Aortic smooth muscle cell (primary cell): Measurements from ENCODE around the gene RNASE7. TPM values are rescaled to one million over a fixed set of nuclear protein-coding genes. Genes with fewer than 3 reads are reported as not detected.

Experiments
- total RNA-seq: library from RNA; depleted of rRNA; stranded (reverse); fragments of >200 nt; gene quantifications from 2 replicates; pipeline ENCODE4 v1.2.3, GENCODE V29; 2014

Gene RNASE7, protein sequence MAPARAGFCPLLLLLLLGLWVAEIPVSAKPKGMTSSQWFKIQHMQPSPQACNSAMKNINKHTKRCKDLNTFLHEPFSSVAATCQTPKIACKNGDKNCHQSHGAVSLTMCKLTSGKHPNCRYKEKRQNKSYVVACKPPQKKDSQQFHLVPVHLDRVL
- total RNA-seq: not detected in 2 replicates

DNA sequence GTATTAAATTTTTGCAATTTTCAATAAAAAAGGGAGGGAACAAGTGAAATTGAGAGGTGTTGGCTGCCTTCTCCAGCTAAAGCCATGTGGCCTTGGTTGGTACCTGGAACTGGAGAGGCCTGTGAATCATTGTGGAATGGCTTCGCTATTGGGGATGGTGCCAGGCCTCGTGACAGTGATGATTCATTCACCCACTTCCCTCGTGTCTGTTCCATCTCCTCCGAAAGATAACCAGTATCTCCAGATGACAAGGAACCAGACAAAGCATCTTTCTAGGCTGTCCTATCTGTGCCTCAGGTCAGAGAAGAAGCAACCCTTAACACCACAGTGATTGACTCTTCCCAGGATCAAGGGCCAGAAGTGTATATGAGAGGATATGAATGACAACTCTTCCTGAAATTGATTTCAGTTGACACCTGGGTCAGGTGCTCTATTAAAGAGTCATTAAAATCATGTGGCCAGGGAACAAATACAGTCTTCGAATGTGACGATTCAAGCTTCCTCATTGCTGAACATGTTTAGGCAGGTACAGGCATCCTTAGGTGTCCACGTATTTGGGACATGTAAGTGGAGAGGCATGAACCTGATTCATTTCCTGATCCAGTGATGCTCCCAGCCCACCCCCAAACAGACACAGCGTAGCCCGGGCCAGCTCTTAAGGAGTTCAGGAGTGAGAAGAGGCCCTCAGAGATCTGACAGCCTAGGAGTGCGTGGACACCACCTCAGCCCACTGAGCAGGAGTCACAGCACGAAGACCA lies at the start of gene RNASE7:
TSS of gene RNASE7 (plus strand) at position 687 of the 758 bp plus-strand sequence. CDS start 631 bp downstream, outside the sequence.

DNA sequence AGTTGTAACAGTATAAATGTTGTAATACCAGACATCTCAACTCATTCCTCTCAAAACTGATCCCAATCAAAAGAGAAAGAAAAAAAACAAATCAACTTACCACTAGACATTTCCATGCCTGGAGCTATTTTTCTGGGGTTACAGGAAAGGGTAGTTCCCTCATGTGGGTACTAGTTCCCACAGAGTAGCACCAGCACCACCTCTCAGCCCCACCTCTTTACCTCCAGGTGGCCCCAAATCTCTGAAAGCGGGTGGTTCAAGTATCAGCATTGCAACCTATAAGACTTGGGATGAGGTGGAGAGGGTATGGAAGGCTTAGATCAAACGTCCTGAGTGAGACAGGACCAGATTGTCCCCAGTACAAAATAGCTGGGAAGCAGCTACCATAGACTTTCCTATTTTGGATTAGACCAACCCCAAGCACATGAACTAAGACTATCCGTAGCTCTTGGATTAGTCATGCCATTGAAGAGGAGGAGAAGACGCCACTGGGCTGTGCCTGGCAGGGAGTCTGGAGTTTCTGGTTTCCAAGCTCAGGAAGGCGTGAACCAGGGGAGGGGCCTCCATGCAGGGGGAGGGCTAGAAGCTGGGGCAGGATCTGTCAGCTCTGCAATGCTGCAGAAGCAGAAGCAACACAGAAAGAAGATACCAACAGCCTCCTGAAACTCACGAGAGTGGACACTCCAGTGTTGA lies 43.3 kb upstream of the RNASE7 start, which contains the start of gene SLC39A2:
TSS of gene SLC39A2 (plus strand) at position 620 of the 693 bp plus-strand sequence. CDS start 154 bp downstream, outside the sequence.

DNA sequence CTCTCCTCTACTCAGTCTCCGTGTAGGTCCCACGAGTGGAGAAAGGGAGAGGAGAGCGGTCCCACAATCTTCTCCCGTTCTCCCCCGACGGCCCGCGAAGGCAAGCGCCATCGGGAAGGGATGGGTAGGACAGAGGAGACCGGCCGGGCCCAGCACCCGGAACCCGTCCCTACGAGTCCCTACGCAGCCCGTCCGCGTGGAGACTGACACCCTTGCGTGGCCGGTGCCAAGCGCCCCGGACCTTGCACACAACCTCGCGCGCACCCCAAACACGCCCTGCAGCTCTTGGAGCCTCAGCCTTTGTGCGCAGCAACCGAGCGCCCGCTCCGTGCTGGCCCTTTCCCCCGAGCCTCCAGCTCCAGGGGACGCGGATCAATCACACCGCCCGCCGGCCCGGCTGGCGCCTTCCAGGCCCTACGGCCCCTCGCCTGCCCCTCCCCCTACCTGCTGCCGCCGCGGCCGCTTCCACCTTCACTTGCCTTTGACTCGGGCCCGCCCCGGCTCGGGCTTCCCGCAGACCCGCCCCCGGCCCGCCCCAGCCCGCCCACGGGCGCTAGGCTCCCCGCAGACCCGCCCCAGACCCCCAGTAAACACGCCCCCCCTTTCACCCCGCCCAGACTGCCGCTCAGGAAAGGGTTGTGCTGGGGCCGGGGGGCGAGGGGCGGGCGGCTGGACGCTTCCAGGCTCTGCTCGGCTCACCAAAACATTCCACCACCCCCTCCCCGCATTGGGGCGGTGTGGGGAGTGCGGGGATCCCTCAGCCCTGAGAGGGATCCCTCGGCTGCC lies 17.4 kb upstream of the RNASE7 start, which contains the start of gene NDRG2:
TSS of gene NDRG2 (minus strand) at position 477 of the 786 bp plus-strand sequence. CDS start 1,746 bp downstream, outside the sequence.

DNA sequence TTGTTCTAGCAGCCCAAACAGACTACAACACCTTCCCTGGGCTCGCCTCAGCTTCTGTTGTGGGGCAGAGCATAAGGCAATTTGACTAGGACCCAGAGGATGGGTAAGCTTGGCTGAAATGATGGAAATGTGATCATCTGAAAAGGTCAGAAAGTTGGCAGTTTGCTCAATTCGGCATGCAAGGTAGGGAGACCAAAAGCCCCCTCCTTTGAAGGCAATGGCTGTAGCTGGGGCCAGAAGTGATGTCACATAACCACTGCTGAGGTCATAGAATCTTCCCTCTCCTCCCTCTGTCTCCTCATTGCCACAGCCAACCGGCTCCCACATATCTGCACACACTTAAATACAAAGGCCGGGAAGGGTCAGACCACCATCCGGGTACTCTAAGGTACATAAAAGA lies 12.2 kb upstream of the RNASE7 start, which contains the start of gene TPPP2:
TSS of gene TPPP2 (plus strand) at position 301 of the 400 bp plus-strand sequence. CDS start 365 bp downstream, outside the sequence.

DNA sequence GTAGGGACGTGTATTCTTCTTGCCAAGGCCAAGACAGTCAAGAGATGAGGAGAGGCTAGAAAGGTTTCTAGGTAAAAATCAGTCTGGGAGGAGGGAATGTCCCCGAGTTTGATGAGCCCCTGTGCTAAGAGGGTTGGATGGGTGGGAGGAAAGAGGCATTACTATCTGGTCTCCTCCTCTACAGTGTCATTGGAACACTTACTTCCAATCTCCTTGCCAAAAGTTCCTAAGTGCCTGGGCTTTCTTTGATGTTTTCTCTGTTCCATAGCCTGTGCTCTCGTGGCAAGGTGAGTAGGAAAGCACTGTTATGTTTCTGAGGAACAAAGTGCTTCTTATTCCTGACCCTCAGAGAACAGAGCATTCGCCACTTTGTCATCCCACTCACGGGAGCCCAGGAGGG lies 7.5 kb upstream of the RNASE7 start, which contains the start of gene RNASE13:
TSS of gene RNASE13 (minus strand) at position 101 of the 400 bp plus-strand sequence. CDS start 519 bp downstream, outside the sequence.

DNA sequence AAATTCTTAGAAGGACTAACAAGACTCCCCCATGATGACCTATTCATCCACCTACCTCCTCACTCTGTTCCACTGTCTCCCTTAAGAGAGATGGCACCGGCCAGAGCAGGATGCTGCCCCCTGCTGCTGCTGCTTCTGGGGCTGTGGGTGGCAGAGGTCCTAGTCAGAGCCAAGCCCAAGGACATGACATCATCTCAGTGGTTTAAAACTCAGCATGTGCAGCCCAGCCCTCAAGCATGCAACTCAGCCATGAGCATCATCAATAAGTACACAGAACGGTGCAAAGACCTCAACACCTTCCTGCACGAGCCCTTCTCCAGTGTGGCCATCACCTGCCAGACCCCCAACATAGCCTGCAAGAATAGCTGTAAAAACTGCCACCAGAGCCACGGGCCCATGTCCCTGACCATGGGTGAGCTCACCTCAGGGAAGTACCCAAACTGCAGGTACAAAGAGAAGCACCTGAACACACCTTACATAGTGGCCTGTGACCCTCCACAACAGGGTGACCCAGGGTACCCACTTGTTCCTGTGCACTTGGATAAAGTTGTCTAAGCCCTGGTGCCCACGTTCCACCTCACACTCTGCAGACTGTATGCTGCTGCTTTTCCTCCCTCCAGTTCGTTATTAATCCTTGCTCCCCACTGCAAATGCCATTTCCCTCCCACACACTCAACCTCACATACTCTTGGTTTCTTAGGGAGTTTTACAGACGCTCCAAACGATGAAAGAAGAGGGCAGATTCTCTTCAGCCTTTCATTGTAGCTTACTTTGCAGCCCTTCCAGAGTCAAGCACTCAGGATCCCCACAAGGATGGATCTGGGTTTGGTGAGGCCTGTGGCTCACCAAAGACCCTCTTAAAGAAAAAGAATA lies 15.9 kb downstream of the RNASE7 start, which contains the start of gene RNASE8:
TSS of gene RNASE8 (plus strand) at position 20 of the 873 bp plus-strand sequence. CDS start at position 91, 71 bp downstream.

DNA sequence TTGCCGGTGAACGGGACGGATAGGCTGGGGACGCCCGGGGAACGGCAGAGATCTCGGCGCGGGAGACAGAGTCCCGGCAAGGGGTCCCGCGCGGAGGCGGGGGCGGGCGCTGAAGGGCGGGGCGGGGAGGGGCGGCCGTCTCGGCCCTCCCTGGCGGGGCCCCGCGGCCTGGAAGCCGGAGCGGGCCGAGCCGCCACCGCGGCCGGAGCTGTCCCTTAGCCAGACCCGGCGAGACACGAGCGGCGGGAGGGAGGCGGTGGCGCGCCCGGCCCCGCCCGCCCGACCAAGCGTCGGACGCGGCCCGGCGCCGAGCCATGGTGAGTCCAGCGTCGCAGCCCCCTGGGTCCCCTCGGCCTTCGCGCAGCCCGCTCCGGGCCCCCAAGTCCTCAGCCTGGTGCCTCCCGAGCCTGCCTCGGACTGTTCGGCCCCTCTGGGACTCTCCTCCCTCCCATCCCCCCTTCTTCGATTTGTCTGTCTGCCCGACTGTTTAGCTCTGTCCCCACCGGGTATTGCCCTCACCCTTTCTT lies 28.0 kb downstream of the RNASE7 start, which contains the start of gene ARHGEF40:
TSS of gene ARHGEF40 (plus strand) at position 222 of the 527 bp plus-strand sequence. CDS start at position 315, 93 bp downstream.

Other genes starting within 250 kb of the RNASE7 start
- gene RNASE1, start 239.5 kb upstream of the RNASE7 start, total RNA-seq: 3.6 and 7.1 TPM in 2 replicates
- gene RNASE3, start 151.0 kb upstream of the RNASE7 start, total RNA-seq: not detected in 2 replicates
- gene RNASE2, start 86.9 kb upstream of the RNASE7 start, total RNA-seq: not detected in 2 replicates
- 23.1 and 23.2 TPM in 2 replicates for gene METTL17, start 52.4 kb upstream of the RNASE7 start, total RNA-seq
- not detected in 2 replicates for gene SLC39A2, start 43.1 kb upstream of the RNASE7 start, total RNA-seq
- 0.12 and 0.40 TPM in 2 replicates for gene NDRG2, start 17.3 kb upstream of the RNASE7 start, total RNA-seq
- not detected in 2 replicates for gene TPPP2, start 12.1 kb upstream of the RNASE7 start, total RNA-seq
- gene RNASE13, start 7.6 kb upstream of the RNASE7 start, total RNA-seq: not detected in 2 replicates
- gene RNASE8, start 15.5 kb downstream of the RNASE7 start, total RNA-seq: not detected in 2 replicates
- gene ARHGEF40, start 27.9 kb downstream of the RNASE7 start, total RNA-seq: 32.0 and 33.3 TPM in 2 replicates
- 3.5 and 4.2 TPM in 2 replicates for gene ZNF219, start 56.3 kb downstream of the RNASE7 start, total RNA-seq
- gene TMEM253, start 58.7 kb downstream of the RNASE7 start, total RNA-seq: 0.12 and 0.26 TPM in 2 replicates
- not detected in 2 replicates for gene OR5AU1, start 113.7 kb downstream of the RNASE7 start, total RNA-seq
- gene HNRNPC, start 227.1 kb downstream of the RNASE7 start, total RNA-seq: 591 and 671 TPM in 2 replicates
- gene RPGRIP1, start 237.7 kb downstream of the RNASE7 start, total RNA-seq: not detected in 2 replicates